ENCODE results near the gene SELENOP. TPM values are rescaled to one million over a fixed set of nuclear protein-coding genes. Genes with fewer than 3 reads are reported as not detected.

The SELENOP gene
- total and polyA plus RNA-seq, 2 donors (not counting 3 experiments of a cell fraction or from before 2014, with no cell fraction given) = 0.22 to 1.5 TPM

GRCh38 chr5:42839196-42839595 lies 27.5 kb upstream of the SELENOP start:
- no peaks in the 10 kb centered on the region for H4K20me1 ChIP-seq (replicated peaks; ENCODE audit: control insufficient read depth, extremely low read depth, insufficient read depth, low read length)
- DNase-seq (ENCODE audit: low read depth, low spot score) = no peak
- no peak overlapping the region for H2AFZ ChIP-seq (ENCODE audit: low read depth, low read length)
- no peaks in the 10 kb centered on the region for H3K4me1 ChIP-seq (ENCODE audit: control insufficient read depth, extremely low read depth, insufficient read depth, low read length)
- no peak for TF ChIP-seq JUN (IDR thresholded peaks at IDR 0.05; ENCODE audit: borderline replicate concordance, insufficient read depth, insufficient read length, low read depth)
- TF ChIP-seq POLR2AphosphoS5 (IDR thresholded peaks at IDR 0.05; ENCODE audit: insufficient read depth, low read depth, low read length) = no peak
- no peaks in the 10 kb centered on the region for H3K79me2 ChIP-seq (ENCODE audit: control insufficient read depth, insufficient read depth, low read length)
- POLR2A ChIA-PET = no interaction called here
- no peaks in the 10 kb centered on the region for H3K9me1 ChIP-seq (replicated peaks; ENCODE audit: control insufficient read depth, extremely low read depth, insufficient read depth, low read length)
- dilution Hi-C loops (cut with MboI; ENCODE audit: extremely low pct_ligation_motif_present, low sequenced_read_pairs) = no loop called here
- H3K4me3 ChIP-seq (replicated peaks in 1 of 3; ENCODE audit: insufficient read depth in 1 of 3, low read depth in 1 of 3, low read length in 3 of 3) = no peak overlapping the region
- peaks cover 1 to 3% of the 10 kb centered on the region in 2 experiments for H3K27me3 ChIP-seq (ENCODE audit: control insufficient read depth in 2 of 2, insufficient read depth in 2 of 2, low read length in 2 of 2)
- intact Hi-C loops (cut with micrococcal nuclease) = no loop called here
- no peak overlapping the region for H3K27ac ChIP-seq (ENCODE audit: insufficient read depth, low read depth, low read length)
- H3K36me3 ChIP-seq (ENCODE audit: control insufficient read depth in 2 of 2, extremely low read depth in 1 of 2, insufficient read depth in 2 of 2, low read length in 2 of 2) = no peaks in the 10 kb centered on the region
- no TSS peak for BruUV-seq (replicated peaks)
- no peaks in the 10 kb centered on the region for H3K9me3 ChIP-seq (replicated peaks; ENCODE audit: control insufficient read depth, insufficient read depth, low read length)
- no peak overlapping the region for H3K4me2 ChIP-seq (ENCODE audit: insufficient read depth, low read length)
- FAIRE-seq = no peak
- no peak overlapping the region for H3K9ac ChIP-seq (replicated peaks; ENCODE audit: extremely low read depth, insufficient read depth, low read length)
- CTCF ChIA-PET = interaction anchor here (1.1 to 1.3 kb wide), 2 partner anchors 12 to 50 kb away, joined by 3 read pairs; no protein-coding TSS in a partner anchor

- no peak overlapping the region for H3K4me3 ChIP-seq (replicated peaks in 1 of 3; ENCODE audit: insufficient read depth in 1 of 3, low read depth in 1 of 3, low read length in 3 of 3)
- H3K36me3 ChIP-seq (ENCODE audit: control insufficient read depth in 2 of 2, extremely low read depth in 1 of 2, insufficient read depth in 2 of 2, low read length in 2 of 2) = no peaks in the 10 kb centered on the region
- no peaks in the 10 kb centered on the region for H3K4me1 ChIP-seq (ENCODE audit: control insufficient read depth, extremely low read depth, insufficient read depth, low read length)
- H3K9me3 ChIP-seq (replicated peaks; ENCODE audit: control insufficient read depth, insufficient read depth, low read length) = no peaks in the 10 kb centered on the region
- no peak overlapping the region for H3K4me2 ChIP-seq (ENCODE audit: insufficient read depth, low read length)
- no peak overlapping the region for H2AFZ ChIP-seq (ENCODE audit: low read depth, low read length)
- DNase-seq (ENCODE audit: low read depth, low spot score) (no peak), FAIRE-seq (no peak)
- no peaks in the 10 kb centered on the region for H4K20me1 ChIP-seq (replicated peaks; ENCODE audit: control insufficient read depth, extremely low read depth, insufficient read depth, low read length)
- H3K27ac ChIP-seq (ENCODE audit: insufficient read depth, low read depth, low read length) = no peak overlapping the region
- TF ChIP-seq JUN (IDR thresholded peaks at IDR 0.05; ENCODE audit: borderline replicate concordance, insufficient read depth, insufficient read length, low read depth) = no peak
- no peak for TF ChIP-seq CTCF (IDR thresholded peaks at IDR 0.05; ENCODE audit: extremely low read depth in 1 of 2, insufficient read depth in 1 of 2, low read depth in 1 of 2, low read length in 2 of 2)
- TF ChIP-seq POLR2A (IDR thresholded peaks at IDR 0.05; ENCODE audit: low read depth, low read length) = no peak
- no peak for TF ChIP-seq MYC (IDR thresholded peaks at IDR 0.05; ENCODE audit: low read depth, low read length)
- TF ChIP-seq EZH2 (IDR thresholded peaks at IDR 0.05; ENCODE audit: borderline replicate concordance, low read depth, low read length, severe bottlenecking) = no peak
- no peak for TF ChIP-seq POLR2AphosphoS5 (IDR thresholded peaks at IDR 0.05; ENCODE audit: insufficient read depth, low read depth, low read length)
- no peak for TF ChIP-seq MAX (IDR thresholded peaks at IDR 0.05; ENCODE audit: insufficient read depth, insufficient read length)
- no peak for TF ChIP-seq FOS (IDR thresholded peaks at IDR 0.05; ENCODE audit: borderline replicate concordance, insufficient read depth, low read length)
- CTCF ChIA-PET = interaction anchor here (1.7 kb wide), 1 partner anchor 52 kb away, joined by 6 read pairs; no protein-coding TSS in a partner anchor
- intact Hi-C loops (cut with micrococcal nuclease) = no loop called here
- no peak overlapping the region for H3K9ac ChIP-seq (replicated peaks; ENCODE audit: extremely low read depth, insufficient read depth, low read length)
- no peaks in the 10 kb centered on the region for H3K9me1 ChIP-seq (replicated peaks; ENCODE audit: control insufficient read depth, extremely low read depth, insufficient read depth, low read length)
- dilution Hi-C loops (cut with MboI; ENCODE audit: extremely low pct_ligation_motif_present, low sequenced_read_pairs) = no loop called here
- peaks cover 1 to 3% of the 10 kb centered on the region in 2 experiments for H3K27me3 ChIP-seq (ENCODE audit: control insufficient read depth in 2 of 2, insufficient read depth in 2 of 2, low read length in 2 of 2)
- POLR2A ChIA-PET = no interaction called here
- H3K79me2 ChIP-seq (ENCODE audit: control insufficient read depth, insufficient read depth, low read length) = no peaks in the 10 kb centered on the region
- no TSS peak for BruUV-seq (replicated peaks)
Observed at GRCh38 chr5:42837601-42838000, 25.9 kb upstream of the SELENOP start.

Data from endothelial cell of umbilical vein (primary cell).